RWPE2 (cell line): Measurements from ENCODE around the gene DHX9.

Source experiments
- ATAC-seq: fragments of 200-7000 bp; cut with Tn5 transposase; 3 replicates; pipeline ENCODE4 v1.9.1; 2021; ENCODE audit warnings: low read depth
- DNase-seq: peaks from one replicate; pipeline ENCODE4 v3.0.0-alpha.2; 2020; ENCODE audit warnings: low spot score
- H3K27ac ChIP-seq: fragments of 450-650 bp; 2 replicates; pipeline ENCODE4 v1.5.1; 2017; ENCODE audit warnings: mild to moderate bottlenecking; ENCODE audit not compliant: poor library complexity, severe bottlenecking
- H3K27me3 ChIP-seq: fragments of 250-450 bp; sonication (Bioruptor Pico); 2 replicates; pipeline ENCODE4 v1.5.1; 2021; ENCODE audit warnings: mild to moderate bottlenecking, moderate library complexity; ENCODE audit not compliant: insufficient read depth, poor library complexity, severe bottlenecking
- H3K36me3 ChIP-seq: fragments of 250-450 bp; sonication (Bioruptor Pico); 2 replicates; pipeline ENCODE4 v1.5.1; 2020; ENCODE audit warnings: low read depth, mild to moderate bottlenecking, moderate library complexity
- H3K4me1 ChIP-seq: fragments of 250-450 bp; sonication (Bioruptor Pico); 2 replicates; pipeline ENCODE4 v1.5.1; 2021; ENCODE audit warnings: mild to moderate bottlenecking, moderate library complexity; ENCODE audit not compliant: insufficient read depth, poor library complexity, severe bottlenecking
- H3K4me3 ChIP-seq: fragments of 250-450 bp; sonication (Bioruptor Pico); 2 replicates; pipeline ENCODE4 v1.5.1; 2021; ENCODE audit warnings: mild to moderate bottlenecking, moderate library complexity; ENCODE audit not compliant: severe bottlenecking
- H3K9me3 ChIP-seq: fragments of 250-450 bp; sonication (Bioruptor Pico); 2 replicates; pipeline ENCODE4 v1.5.1; 2021; ENCODE audit warnings: mild to moderate bottlenecking, moderate library complexity; ENCODE audit not compliant: severe bottlenecking
- TF ChIP-seq, protein P1 (sequence below): fragments of 450-650 bp; IDR thresholded peaks from one replicate; pipeline ENCODE4 v1.5.1; 2017; ENCODE audit warnings: mild to moderate bottlenecking, moderate library complexity; ENCODE audit not compliant: poor library complexity, severe bottlenecking

The DHX9 gene

GRCh38 chr1:182807907-182808306 is 31.2 kb upstream of the DHX9 start:
- TF ChIP-seq, protein P1, sequence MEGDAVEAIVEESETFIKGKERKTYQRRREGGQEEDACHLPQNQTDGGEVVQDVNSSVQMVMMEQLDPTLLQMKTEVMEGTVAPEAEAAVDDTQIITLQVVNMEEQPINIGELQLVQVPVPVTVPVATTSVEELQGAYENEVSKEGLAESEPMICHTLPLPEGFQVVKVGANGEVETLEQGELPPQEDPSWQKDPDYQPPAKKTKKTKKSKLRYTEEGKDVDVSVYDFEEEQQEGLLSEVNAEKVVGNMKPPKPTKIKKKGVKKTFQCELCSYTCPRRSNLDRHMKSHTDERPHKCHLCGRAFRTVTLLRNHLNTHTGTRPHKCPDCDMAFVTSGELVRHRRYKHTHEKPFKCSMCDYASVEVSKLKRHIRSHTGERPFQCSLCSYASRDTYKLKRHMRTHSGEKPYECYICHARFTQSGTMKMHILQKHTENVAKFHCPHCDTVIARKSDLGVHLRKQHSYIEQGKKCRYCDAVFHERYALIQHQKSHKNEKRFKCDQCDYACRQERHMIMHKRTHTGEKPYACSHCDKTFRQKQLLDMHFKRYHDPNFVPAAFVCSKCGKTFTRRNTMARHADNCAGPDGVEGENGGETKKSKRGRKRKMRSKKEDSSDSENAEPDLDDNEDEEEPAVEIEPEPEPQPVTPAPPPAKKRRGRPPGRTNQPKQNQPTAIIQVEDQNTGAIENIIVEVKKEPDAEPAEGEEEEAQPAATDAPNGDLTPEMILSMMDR, result no peak
- no peaks in the 10 kb centered on the region for H3K36me3 ChIP-seq
- no peak overlapping the region for H3K4me3 ChIP-seq
- H3K4me1 ChIP-seq, result peaks cover 3% of the 10 kb centered on the region
- no peaks in the 10 kb centered on the region for H3K9me3 ChIP-seq
- DNase-seq, result no peak
- H3K27me3 ChIP-seq, result no peaks in the 10 kb centered on the region
- ATAC-seq, result no peak
- H3K27ac ChIP-seq, result no peak overlapping the region

DNA sequence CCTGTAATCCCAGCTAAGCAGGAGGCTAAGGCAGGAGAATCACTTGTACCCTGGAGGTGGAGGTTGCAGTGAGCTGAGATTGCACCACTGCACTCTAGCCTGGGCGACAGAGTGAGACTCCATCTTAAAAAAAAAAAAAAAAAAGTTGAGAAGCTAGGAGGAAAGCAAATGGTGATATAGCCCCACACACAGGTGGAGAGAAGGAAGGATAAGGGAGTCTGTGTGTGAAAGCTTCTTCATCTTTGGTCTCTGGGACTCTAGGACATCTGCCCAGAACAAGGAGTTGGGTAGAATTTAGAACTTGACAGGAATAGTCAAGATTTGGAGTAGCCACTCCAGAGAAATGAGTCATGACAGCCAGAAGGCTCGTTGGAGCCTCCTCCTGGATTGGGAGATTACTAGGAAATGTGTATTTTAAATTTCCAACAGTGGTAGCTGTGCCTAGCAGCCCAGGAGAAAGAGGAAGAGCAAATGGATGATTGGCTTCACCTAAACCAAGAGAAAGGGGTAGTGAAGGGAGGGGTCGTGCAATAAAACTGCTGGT is 29.7 kb upstream of the DHX9 start:
- ATAC-seq, result no peak
- Histone ChIP-seq H3K4me1 (no peaks in the 10 kb centered on the region), H3K36me3 (no peaks in the 10 kb centered on the region), H3K4me3 (no peak overlapping the region), H3K9me3 (no peaks in the 10 kb centered on the region), H3K27ac (no peak overlapping the region), H3K27me3 (no peaks in the 10 kb centered on the region)
- TF ChIP-seq, protein P1, result no peak
- no peak for DNase-seq

GRCh38 chr1:182811975-182812722 is 27.0 kb upstream of the DHX9 start:
- DNase-seq, result no peak

DNA sequence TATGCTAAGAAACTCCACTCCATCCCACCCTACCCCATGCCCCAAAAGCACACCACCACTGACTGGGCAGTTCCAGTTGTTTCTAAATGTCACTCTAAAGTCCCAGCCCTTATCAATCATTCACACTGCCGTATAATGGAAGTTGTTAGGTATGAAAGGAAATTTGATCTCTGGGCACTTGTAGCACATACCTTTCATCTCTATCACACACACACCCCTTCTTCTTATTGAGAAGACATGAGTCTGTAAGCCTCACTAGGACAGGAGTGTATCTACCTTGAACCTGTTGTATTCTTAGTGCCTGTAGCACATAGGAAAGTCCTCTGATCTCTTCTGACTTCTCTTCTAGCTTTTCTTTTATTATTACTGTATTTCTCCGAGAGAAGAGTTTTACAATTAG is 22.3 kb upstream of the DHX9 start:
- peak; percentile 38; the same call in 1 of the 3 replicates for ATAC-seq
- H3K4me3 ChIP-seq, result no peak overlapping the region
- no peaks in the 10 kb centered on the region for H3K36me3 ChIP-seq

More at GRCh38 chr1:182811975-182812722, 27.0 kb upstream of the DHX9 start:
- H3K27me3 ChIP-seq, result no peaks in the 10 kb centered on the region
- peak; percentile 33; the same call in 1 of the 3 replicates for ATAC-seq
- no peaks in the 10 kb centered on the region for H3K9me3 ChIP-seq
- no peak overlapping the region for H3K4me3 ChIP-seq
- H3K4me1 ChIP-seq, result no peaks in the 10 kb centered on the region
- H3K27ac ChIP-seq, result no peak overlapping the region
- TF ChIP-seq, protein P1, result no peak
- no peaks in the 10 kb centered on the region for H3K36me3 ChIP-seq

More for the DNA sequence above, 22.3 kb upstream of the DHX9 start:
- Histone ChIP-seq H3K27me3 (no peaks in the 10 kb centered on the region), H3K4me1 (no peaks in the 10 kb centered on the region), H3K9me3 (no peaks in the 10 kb centered on the region), H3K27ac (no peak overlapping the region)
- TF ChIP-seq, protein P1, result no peak
- DNase-seq, result no peak
